ENCODE data around the gene RAI1.
"Not testable (repeated sequence)": the region's sequence is repeated elsewhere in the genome, so short reads cannot be mapped to it uniquely, and the experiment has no call there.

Gene RAI1

GRCh38 chr17:17679243-17679642 lies 2.0 kb upstream of the RAI1 start:
- no peak for DNase-seq (ENCODE audit: insufficient read length, low spot score)
- FAIRE-seq, result no peak

- FAIRE-seq (no peak), DNase-seq (ENCODE audit: insufficient read length, low spot score) (no peak)
Observed at GRCh38 chr17:17679748-17680147, 1.5 kb upstream of the RAI1 start.

GRCh38 chr17:17680477-17681186 lies 626 bp upstream of the RAI1 start:
- no peak for FAIRE-seq

GRCh38 chr17:17681744-17682292 lies 560 bp downstream of the RAI1 start:
- FAIRE-seq (no peak), DNase-seq (ENCODE audit: insufficient read length, low spot score) (no peak)

More at GRCh38 chr17:17680477-17681186, 626 bp upstream of the RAI1 start:
- no peak for DNase-seq (ENCODE audit: insufficient read length, low spot score)

- FAIRE-seq (no peak), DNase-seq (ENCODE audit: insufficient read length, low spot score) (no peak)
Observed at GRCh38 chr17:17682293-17682736, 1.1 kb downstream of the RAI1 start.

GRCh38 chr17:17682737-17683680 lies 1.8 kb downstream of the RAI1 start:
- FAIRE-seq (no peak), DNase-seq (ENCODE audit: insufficient read length, low spot score) (no peak)

- FAIRE-seq (no peak), DNase-seq (ENCODE audit: insufficient read length, low spot score) (no peak)
Observed at GRCh38 chr17:17683710-17684365, 2.6 kb downstream of the RAI1 start.

GRCh38 chr17:17684906-17685774 lies 3.9 kb downstream of the RAI1 start:
- DNase-seq (ENCODE audit: insufficient read length, low spot score) (no peak), FAIRE-seq (no peak)

- FAIRE-seq (peak; percentile 96), DNase-seq (ENCODE audit: insufficient read length, low spot score) (peak; percentile 82)
Observed at GRCh38 chr17:17685775-17686291, 4.6 kb downstream of the RAI1 start.

GRCh38 chr17:17689312-17689711 lies 8.1 kb downstream of the RAI1 start:
- no peak for FAIRE-seq
- DNase-seq (ENCODE audit: insufficient read length, low spot score), result no peak

GRCh38 chr17:17690233-17690632 lies 9.0 kb downstream of the RAI1 start:
- DNase-seq (ENCODE audit: insufficient read length, low spot score); FAIRE-seq: not testable (repeated sequence)

- DNase-seq (ENCODE audit: insufficient read length, low spot score) (no peak), FAIRE-seq (no peak)
Observed at GRCh38 chr17:17691468-17692263, 10.4 kb downstream of the RAI1 start.

GRCh38 chr17:17692353-17693252 lies 11.3 kb downstream of the RAI1 start:
- FAIRE-seq (no peak), DNase-seq (ENCODE audit: insufficient read length, low spot score) (no peak)

- FAIRE-seq, result no peak
- DNase-seq (ENCODE audit: insufficient read length, low spot score), result no peak
Observed at GRCh38 chr17:17693253-17694168, 12.3 kb downstream of the RAI1 start.

- FAIRE-seq (peak; percentile 86), DNase-seq (ENCODE audit: insufficient read length, low spot score) (peak; percentile 86)
Observed at GRCh38 chr17:17694169-17695081, 13.2 kb downstream of the RAI1 start.

GRCh38 chr17:17696085-17696484 lies 14.8 kb downstream of the RAI1 start:
- FAIRE-seq (no peak), DNase-seq (ENCODE audit: insufficient read length, low spot score) (no peak)
